Measurements from ENCODE around the gene SLC35F6. TPM values are rescaled to one million over a fixed set of nuclear protein-coding genes. Genes with fewer than 3 reads are reported as not detected.
"Not testable (repeated sequence)": the region's sequence is repeated elsewhere in the genome, so short reads cannot be mapped to it uniquely, and the experiment has no call there.

Gene SLC35F6
- total RNA-seq, 1 donor from 2014 or later = 14.2 TPM

DNA sequence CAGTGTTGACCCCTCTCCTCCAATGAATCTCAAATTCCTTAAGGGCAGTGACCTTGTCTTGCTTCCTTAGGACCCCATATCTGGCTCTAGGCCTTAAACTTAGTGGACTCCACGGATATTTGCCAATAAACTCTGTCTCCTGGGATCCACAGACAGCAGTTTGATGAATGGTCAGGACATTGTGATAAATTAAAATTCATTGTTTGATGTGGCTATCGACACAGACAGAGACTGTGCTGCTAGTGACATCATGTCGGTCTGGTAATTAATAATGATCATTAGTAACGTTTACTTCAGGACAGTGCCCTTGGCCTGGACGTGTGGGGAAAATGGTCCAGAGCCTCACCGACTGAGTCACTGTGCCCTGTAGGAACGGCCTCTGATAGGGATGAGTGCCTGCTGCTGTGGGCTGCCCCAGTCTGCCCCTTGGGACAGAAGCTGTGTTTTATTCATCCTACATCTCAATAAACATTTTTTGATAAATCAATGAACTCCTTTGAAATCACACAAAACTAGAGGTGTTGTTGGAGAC, 5.2 kb upstream of the SLC35F6 start:
- DNase-seq (no peak), ATAC-seq (ENCODE audit: low read depth) (no peak)
- Mint-ChIP-seq H3K4me3 (no peak overlapping the region), H3K9me3 (no peaks in the 10 kb centered on the region), H3K36me3 (ENCODE audit: low read depth) (no peaks in the 10 kb centered on the region), H3K4me1 (peaks cover 14% of the 10 kb centered on the region), H3K27me3 (no peaks in the 10 kb centered on the region), H3K27ac (no peak overlapping the region)
- TF ChIP-seq CTCF (IDR thresholded peaks at IDR 0.05) = no peak
- ChIA-PET CTCF (no interaction called here), POLR2A (no interaction called here)
- intact Hi-C loops (cut with micrococcal nuclease) = no loop called here

DNA sequence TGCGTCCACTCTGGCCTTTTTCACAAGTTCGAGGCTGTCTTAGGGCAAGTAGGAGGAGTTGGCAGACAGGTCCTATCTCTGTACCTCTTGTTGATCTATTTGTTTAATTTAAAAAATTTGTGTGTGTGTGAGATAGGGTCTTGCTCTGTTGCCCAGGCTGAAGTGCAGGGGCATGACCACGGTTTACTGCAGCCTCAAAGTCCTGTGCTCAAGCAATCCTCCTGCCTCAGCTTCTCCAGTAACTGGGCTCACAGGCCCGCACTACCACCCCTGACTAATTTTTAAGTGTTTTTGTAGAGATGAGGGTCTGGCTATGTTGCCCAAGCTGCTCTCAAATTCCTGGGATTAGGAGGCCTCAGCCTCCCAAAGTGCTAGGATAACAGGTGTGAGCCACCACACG, 4.2 kb upstream of the SLC35F6 start:
- ATAC-seq (ENCODE audit: low read depth) (no peak), DNase-seq (no peak)
- no peak overlapping the region for H3K27ac Mint-ChIP-seq
- ChIA-PET POLR2A (no interaction called here), CTCF (interaction anchor here (0.6 kb wide), 1 partner anchor 146 kb away, joined by 3 read pairs; no protein-coding TSS in a partner anchor)
- TF ChIP-seq CTCF (IDR thresholded peaks at IDR 0.05) = no peak
- H3K9me3 Mint-ChIP-seq = no peaks in the 10 kb centered on the region
- peaks cover 3% of the 10 kb centered on the region for H3K36me3 Mint-ChIP-seq (ENCODE audit: low read depth)
- H3K4me1 Mint-ChIP-seq = peaks cover 16% of the 10 kb centered on the region
- H3K4me3 Mint-ChIP-seq = no peak overlapping the region
- intact Hi-C loops (cut with micrococcal nuclease) = no loop called here
- H3K27me3 Mint-ChIP-seq = no peaks in the 10 kb centered on the region

- DNase-seq; ATAC-seq (ENCODE audit: low read depth); H3K36me3 Mint-ChIP-seq (ENCODE audit: low read depth); POLR2A ChIA-PET; CTCF ChIA-PET; H3K9me3 Mint-ChIP-seq; H3K27me3 Mint-ChIP-seq; H3K27ac Mint-ChIP-seq; H3K4me3 Mint-ChIP-seq; intact Hi-C loops (cut with micrococcal nuclease): not testable (repeated sequence)
- peaks cover 21% of the 10 kb centered on the region for H3K4me1 Mint-ChIP-seq
These were observed 3.1 kb upstream of the SLC35F6 start for GRCh38 chr2:26760991-26761390.

DNA sequence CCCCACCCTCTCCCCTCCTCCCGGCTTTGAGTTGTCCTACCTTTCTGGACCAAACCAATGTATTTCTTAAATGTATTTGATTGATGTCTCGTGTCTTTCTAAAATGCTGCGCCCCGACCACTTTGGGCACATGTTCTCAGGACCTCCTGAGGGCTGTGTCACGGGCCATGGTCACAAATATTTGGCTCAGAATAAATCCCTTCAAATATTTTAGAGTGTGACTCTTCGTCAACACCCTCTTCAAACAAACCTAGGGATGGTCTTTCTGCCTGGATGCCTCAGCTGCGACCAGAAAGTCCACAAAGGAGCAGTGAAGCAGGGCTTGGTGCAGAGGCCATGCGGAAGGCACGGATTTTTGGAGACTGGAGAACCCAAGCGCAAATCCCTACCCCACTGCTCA, 1.1 kb upstream of the SLC35F6 start:
- H3K36me3 Mint-ChIP-seq (ENCODE audit: low read depth) = peaks cover 3% of the 10 kb centered on the region
- H3K27me3 Mint-ChIP-seq = no peaks in the 10 kb centered on the region
- ChIA-PET CTCF (no interaction called here), POLR2A (interaction anchor here (0.6 kb wide), 1 partner anchor 1628 kb away, joined by 5 read pairs; no protein-coding TSS in a partner anchor)
- intact Hi-C loops (cut with micrococcal nuclease) = no loop called here
- H3K4me3 Mint-ChIP-seq = peak overlapping the region; percentile 93
- no peak for TF ChIP-seq CTCF (IDR thresholded peaks at IDR 0.05)
- H3K4me1 Mint-ChIP-seq = peaks cover 23% of the 10 kb centered on the region
- DNase-seq (no peak), ATAC-seq (ENCODE audit: low read depth) (no peak)
- H3K9me3 Mint-ChIP-seq = no peaks in the 10 kb centered on the region
- H3K27ac Mint-ChIP-seq = no peak overlapping the region

DNA sequence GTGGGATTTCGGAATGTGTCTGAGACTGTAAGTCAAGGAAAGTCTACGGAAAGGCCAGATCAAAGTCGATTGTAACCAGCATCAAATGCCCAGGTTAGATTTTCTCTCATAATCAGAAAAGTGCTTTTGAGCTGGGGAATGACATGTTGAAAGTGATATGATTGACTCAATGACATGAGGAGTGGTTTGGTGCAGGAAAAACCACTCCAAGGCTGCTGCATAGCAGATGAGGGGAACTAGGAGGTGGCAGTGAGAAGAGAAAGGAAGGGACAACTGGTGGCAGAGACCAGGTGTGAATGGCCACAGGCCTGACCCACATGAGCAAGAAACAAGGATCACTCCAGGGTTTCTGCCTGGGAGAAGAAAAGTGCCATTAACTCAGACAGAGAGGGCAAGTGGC, 822 bp downstream of the SLC35F6 start:
- CTCF ChIA-PET = interaction anchor here (1.3 kb wide), 1 partner anchor 19 kb away, joined by 3 read pairs; no protein-coding TSS in a partner anchor
- Mint-ChIP-seq H3K4me3 (peak overlapping the region; percentile 93), H3K27ac (peak overlapping the region; percentile 81), H3K4me1 (peaks cover 23% of the 10 kb centered on the region), H3K9me3 (no peaks in the 10 kb centered on the region), H3K27me3 (no peaks in the 10 kb centered on the region), H3K36me3 (ENCODE audit: low read depth) (peaks cover 8% of the 10 kb centered on the region)
- POLR2A ChIA-PET = no interaction called here
- TF ChIP-seq CTCF (IDR thresholded peaks at IDR 0.05) = no peak
- intact Hi-C loops (cut with micrococcal nuclease) = loop anchor here (1.0 kb wide), 1 partner anchor 20 kb away; no protein-coding TSS in a partner anchor
- no peak for DNase-seq
- ATAC-seq (ENCODE audit: low read depth) = no peak
